ENCODE results near the gene VIPR2.

VIPR2 gene

GRCh38 chr7:159117366-159118196, 27.1 kb downstream of the VIPR2 start:
- no peak for TF ChIP-seq CTCF (IDR thresholded peaks at IDR 0.05; ENCODE audit: control insufficient read depth, extremely low read depth, insufficient read depth)
- no peak overlapping the region for H3K4me3 ChIP-seq (ENCODE audit: low read depth, low read length)
- no peak for DNase-seq (ENCODE audit: low read depth)

DNA sequence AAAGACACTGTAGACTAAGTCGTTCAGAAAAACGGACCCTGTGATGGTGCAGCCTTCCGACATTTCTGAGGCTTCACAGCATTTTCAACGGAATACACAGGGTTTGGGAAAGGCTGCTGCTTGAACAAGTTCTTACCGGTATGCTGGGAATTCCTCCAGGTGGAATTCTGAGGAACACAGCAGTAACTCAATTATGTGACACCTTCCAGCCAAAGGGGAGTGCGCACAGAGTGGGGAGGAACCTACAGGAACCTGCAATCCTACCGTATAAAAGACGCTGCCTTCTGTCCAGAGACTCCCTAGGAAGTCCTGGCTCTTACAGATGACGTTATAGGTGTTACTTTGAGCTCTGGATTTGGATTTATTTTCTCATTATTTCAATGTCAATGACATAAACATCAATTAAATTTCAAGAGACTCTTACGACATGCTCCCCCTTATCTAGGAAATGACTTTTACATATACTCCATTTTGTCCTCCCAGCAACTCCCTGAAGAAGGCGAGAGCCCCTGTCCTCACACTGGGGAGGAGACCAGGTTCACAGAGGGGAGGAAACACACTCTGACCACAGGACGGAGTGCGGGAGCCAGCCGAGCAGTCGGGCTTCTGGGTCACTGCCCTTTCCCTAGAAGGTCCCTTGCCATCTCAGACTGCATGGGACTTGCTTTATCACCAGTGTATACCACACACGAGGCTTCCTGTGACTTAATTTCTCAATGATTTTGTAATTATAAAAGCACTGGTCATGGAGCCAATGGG, 27.9 kb downstream of the VIPR2 start:
- TF ChIP-seq CTCF (IDR thresholded peaks at IDR 0.05; ENCODE audit: control insufficient read depth, extremely low read depth, insufficient read depth) = no peak
- no peak for DNase-seq (ENCODE audit: low read depth)
- no peak overlapping the region for H3K4me3 ChIP-seq (ENCODE audit: low read depth, low read length)

DNA sequence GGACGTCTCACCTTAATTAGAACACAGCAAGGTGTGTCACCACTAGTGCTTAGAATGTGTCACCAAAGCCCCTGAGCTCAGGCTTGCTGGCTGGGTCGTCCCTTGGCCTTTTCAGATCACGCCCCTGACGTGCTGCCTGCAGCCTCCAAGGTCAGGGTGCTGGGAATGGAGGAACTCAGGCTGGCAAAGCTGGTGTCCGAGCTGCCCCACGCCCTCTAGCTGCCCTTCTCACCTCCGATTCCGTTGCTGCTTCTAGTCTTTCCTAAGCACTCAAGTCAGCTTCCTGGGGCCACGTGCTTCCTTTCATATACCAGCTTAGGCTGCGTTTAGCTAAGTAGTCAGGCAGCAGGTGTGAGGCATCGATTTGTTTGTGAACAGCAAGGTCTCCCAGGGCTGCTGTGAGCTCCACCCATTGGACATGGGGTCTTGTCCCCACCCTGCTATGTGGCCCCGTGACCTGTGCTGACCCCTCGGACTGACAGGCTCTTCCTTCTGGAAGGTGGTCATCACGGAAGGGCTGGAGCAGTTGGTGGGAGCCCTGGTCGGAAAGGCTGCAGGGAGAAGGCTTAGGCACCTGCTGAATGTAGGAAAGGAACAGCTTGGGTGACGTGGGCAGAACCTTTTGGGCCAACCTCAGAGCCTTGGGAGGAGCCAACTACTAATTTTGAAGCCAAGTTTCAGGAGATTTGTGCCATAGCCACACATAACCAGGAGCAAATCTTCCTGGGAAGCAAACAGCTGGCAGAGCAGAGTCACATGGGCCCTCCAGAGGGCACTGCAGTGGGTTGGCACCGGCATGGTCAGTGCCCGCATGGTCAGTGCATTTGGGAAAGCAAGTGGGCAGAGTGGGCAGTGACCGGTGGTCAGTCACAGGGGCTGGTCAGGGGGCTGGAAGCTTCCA, 28.8 kb downstream of the VIPR2 start:
- no peak for DNase-seq (ENCODE audit: low read depth)
- peak; percentile 44 for TF ChIP-seq CTCF (IDR thresholded peaks at IDR 0.05; ENCODE audit: control insufficient read depth, extremely low read depth, insufficient read depth)
- H3K4me3 ChIP-seq (ENCODE audit: low read depth, low read length) = no peak overlapping the region

- no peak for DNase-seq (ENCODE audit: low read depth)
- TF ChIP-seq CTCF (IDR thresholded peaks at IDR 0.05; ENCODE audit: control insufficient read depth, extremely low read depth, insufficient read depth) = no peak
- no peak overlapping the region for H3K4me3 ChIP-seq (ENCODE audit: low read depth, low read length)
Measured at GRCh38 chr7:159114981-159115380, 29.7 kb downstream of the VIPR2 start.

DNA sequence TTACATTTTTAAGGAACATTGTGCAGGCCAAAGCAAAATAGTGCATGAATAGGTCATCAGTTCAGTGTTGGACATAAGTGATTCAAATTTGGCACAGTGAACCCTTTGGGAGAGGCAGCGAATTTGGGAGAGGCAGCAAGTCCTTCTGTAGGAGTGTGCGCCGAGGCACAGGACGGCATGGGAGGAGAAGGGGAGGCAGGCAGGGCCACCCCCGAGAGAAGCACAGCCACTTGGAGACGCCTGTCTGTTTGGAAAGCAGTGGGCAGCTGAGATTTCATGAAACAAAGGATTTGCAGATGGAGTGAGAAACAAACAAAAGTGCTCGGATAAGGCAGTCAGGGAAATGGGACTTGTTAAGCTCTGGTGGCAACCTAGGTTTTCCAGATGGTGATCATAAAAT, 30.6 kb downstream of the VIPR2 start:
- TF ChIP-seq CTCF (IDR thresholded peaks at IDR 0.05; ENCODE audit: control insufficient read depth, extremely low read depth, insufficient read depth) = no peak
- H3K4me3 ChIP-seq (ENCODE audit: low read depth, low read length) = no peak overlapping the region
- DNase-seq (ENCODE audit: low read depth) = no peak

DNA sequence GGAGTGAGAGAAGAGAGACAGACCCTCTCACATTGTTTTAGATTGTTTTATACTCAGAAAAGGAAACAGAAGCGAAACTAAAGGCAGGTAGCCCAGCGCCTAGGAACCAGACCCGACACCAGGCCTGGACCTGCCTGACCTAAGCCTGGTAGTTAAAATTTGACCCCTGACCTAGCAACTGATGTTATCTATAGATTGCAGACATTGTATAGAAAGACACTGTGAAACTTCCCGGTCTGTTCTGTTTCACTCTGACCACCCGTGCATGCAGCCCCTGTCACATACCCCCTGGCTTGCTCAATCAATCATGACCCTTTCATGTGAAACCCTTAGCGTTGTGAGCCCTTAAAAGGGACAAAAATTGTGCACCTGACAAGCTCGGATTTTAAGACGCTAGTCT, 31.6 kb downstream of the VIPR2 start:
- no peak overlapping the region for H3K4me3 ChIP-seq (ENCODE audit: low read depth, low read length)
- no peak for TF ChIP-seq CTCF (IDR thresholded peaks at IDR 0.05; ENCODE audit: control insufficient read depth, extremely low read depth, insufficient read depth)
- DNase-seq (ENCODE audit: low read depth) = no peak
